ENCODE data around the gene NRK.

GRCh38 chrX:105999294-105999693 is 177.0 kb downstream of the NRK start:
- TF ChIP-seq, protein P1, sequence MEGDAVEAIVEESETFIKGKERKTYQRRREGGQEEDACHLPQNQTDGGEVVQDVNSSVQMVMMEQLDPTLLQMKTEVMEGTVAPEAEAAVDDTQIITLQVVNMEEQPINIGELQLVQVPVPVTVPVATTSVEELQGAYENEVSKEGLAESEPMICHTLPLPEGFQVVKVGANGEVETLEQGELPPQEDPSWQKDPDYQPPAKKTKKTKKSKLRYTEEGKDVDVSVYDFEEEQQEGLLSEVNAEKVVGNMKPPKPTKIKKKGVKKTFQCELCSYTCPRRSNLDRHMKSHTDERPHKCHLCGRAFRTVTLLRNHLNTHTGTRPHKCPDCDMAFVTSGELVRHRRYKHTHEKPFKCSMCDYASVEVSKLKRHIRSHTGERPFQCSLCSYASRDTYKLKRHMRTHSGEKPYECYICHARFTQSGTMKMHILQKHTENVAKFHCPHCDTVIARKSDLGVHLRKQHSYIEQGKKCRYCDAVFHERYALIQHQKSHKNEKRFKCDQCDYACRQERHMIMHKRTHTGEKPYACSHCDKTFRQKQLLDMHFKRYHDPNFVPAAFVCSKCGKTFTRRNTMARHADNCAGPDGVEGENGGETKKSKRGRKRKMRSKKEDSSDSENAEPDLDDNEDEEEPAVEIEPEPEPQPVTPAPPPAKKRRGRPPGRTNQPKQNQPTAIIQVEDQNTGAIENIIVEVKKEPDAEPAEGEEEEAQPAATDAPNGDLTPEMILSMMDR (conservative IDR thresholded peaks at IDR 0.05) = no peak
- no peak for TF ChIP-seq ZFX (IDR thresholded peaks at IDR 0.05)

All from C4-2B (cell line).